Kidney capillary endothelial cell (primary cell): ENCODE measurements around the gene NIPAL3.
"Not testable (repeated sequence)": the region's sequence is repeated elsewhere in the genome, so short reads cannot be mapped to it uniquely, and the experiment has no call there.

ENCODE experiments used
- DNase-seq: peaks from one replicate; pipeline ENCODE4 v3.0.0-alpha.2; 2018; ENCODE audit warnings: low spot score

The NIPAL3 gene

DNA sequence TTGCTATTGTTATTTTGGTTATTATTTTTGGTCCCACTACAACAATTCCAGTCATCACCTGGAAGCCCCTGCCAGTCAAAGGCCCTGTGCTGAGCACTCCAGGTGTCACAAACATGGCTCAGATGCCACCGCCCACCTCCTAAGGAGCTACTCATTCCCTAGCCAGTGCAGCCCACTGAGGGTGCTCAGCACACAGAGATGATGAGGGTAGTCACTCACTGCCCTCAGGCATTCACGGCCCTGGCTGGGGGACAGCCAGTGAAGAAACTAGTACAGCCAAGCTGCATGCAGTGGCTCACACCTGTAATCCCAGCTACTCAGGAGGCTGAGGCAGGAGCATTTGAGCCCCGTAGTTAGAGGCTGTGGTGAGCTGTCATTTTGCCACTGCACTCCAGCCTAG is 42.3 kb downstream of the NIPAL3 start:
- no peak for DNase-seq

- DNase-seq = no peak
These were observed 44.1 kb downstream of the NIPAL3 start for GRCh38 chr1:24459551-24460266.

- DNase-seq = not testable (repeated sequence)
These were observed 46.5 kb downstream of the NIPAL3 start for GRCh38 chr1:24462128-24462527.

- DNase-seq = no peak
These were observed 48.5 kb downstream of the NIPAL3 start for GRCh38 chr1:24463776-24464735.

DNA sequence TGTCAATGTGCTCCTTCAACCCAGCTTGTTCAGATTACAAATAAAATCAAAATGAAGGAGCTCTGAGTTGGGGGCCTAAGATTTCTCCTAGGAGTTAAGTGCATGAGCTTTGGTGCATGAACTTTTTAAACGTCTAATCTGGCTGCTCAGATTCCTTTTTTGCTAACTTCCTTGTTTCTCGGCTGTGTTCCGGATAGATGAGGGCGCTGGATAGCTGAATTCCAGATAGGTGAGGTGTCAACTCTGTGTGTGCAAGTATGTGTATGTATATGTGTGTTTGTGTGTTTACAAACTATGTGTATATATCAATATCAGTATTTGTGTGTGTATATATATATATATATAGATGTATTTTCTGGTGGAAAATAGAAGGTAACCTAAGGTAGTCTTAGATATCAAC is 49.5 kb downstream of the NIPAL3 start:
- no peak for DNase-seq

DNA sequence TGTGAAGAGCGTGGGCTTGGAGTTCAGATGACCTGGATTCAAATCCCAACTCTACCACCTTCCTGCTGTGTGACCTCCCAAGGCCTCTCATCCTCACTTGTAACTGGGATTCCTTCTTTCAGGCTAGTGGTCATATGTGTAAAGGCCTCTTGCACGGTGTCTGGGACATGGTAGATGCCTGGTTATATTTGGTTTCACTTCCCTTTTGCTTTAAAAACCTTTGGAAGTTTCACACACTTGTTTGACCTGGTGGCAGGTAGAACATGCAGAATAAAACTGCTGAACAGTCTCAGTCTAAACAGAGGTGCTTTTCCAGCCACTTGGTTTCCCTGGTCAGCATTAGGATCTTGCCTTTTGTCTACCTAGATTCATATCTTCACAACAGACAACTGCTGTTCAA is 50.0 kb downstream of the NIPAL3 start:
- DNase-seq = no peak

GRCh38 chr1:24468685-24469316 is 53.2 kb downstream of the NIPAL3 start:
- no peak for DNase-seq

GRCh38 chr1:24470592-24470991 is 55.0 kb downstream of the NIPAL3 start:
- DNase-seq = no peak

- DNase-seq = no peak
These were observed 57.1 kb downstream of the NIPAL3 start for GRCh38 chr1:24472527-24473251.

DNA sequence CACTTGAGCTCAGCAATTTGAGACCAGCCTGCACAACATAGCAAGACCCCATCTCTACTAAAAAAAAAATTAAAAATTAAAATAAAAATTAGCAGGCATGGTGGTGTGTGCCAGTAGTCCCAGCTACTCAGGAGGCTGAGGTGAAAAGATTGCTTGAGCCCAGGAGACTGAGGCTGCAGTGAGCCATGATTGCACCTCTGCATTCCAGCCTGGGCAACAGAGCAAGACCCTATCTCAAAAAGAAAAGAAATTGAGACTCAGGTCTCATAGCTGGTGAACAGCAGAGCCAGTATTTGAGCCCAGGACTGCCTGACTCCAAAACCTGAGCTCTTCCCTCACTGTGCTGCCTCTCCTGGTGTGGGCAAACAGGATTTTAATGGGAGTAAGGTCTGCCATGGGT is 58.6 kb downstream of the NIPAL3 start:
- DNase-seq = no peak

DNA sequence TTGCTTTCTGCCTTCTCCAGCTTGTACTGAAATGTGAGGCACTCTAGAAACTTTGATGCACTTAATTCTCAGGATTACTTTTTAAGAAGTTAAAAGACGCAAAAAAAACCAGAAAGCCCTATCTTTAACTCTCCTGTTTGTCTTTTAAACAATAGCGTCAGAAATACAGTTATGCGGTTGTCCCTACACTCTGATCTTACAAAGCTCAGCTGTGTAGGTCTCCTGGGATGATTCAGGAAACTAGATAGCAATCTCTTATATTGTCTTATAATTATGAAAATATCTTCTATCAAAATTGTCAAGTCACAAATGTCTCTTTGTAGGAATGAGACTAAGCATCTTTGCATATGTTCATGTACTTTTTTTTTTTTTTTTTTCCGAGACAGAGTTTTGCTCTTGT is 60.1 kb downstream of the NIPAL3 start:
- no peak for DNase-seq

DNA sequence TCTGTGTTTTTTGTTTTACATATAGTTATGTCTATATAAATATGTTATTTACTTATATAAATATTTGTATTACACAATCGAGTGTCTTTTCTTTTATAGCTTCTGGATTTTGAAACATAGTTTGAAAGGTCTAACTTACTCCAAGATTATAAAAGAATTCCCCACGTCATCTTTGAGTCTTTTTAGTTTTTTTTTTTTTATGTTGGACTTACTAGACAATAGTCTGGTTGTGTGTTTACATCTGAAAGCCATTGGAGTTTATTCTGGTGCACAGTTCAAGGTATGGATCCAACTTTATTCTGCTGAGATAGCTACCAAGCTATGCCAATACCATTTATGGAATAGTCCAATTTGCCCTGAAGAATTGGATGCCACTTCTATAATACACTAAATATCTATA is 61.0 kb downstream of the NIPAL3 start:
- no peak for DNase-seq

- no peak for DNase-seq
These were observed 61.7 kb downstream of the NIPAL3 start for GRCh38 chr1:24477309-24477708.

GRCh38 chr1:24481101-24481500 is 65.5 kb downstream of the NIPAL3 start:
- no peak for DNase-seq

GRCh38 chr1:24481843-24482610 is 66.4 kb downstream of the NIPAL3 start:
- DNase-seq = no peak

DNA sequence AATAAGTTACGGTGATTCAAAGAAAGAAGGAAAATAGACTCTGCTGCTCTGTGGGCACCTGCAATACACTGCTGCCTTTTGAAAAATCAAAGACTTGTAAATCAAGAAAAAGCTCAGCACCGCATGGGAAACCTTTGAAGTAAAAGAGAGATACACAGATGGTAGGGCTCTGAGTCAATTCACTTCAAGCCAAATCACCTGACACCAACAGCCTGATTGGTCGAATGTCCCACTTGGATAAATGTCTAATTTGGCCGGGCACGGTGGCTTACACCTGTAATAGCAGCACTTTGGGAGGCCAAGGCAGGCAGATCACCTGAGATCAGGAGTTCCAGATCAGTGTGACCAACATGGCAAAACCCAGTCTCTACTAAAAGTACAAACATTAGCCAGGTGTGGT is 67.8 kb downstream of the NIPAL3 start:
- DNase-seq = no peak

- DNase-seq = no peak
These were observed 68.6 kb downstream of the NIPAL3 start for GRCh38 chr1:24484199-24484598.

- no peak for DNase-seq
These were observed 70.9 kb downstream of the NIPAL3 start for GRCh38 chr1:24486331-24487065.

GRCh38 chr1:24487455-24487854 is 71.9 kb downstream of the NIPAL3 start:
- DNase-seq = no peak

GRCh38 chr1:24488159-24488558 is 72.6 kb downstream of the NIPAL3 start:
- not testable (repeated sequence) for DNase-seq

GRCh38 chr1:24489674-24490073 is 74.1 kb downstream of the NIPAL3 start:
- no peak for DNase-seq
